Fibroblast of skin of right biceps (primary cell): Measurements from ENCODE around the gene QRICH2.
A peak's percentile ranks its signal among the peaks of the same experiment; 100 is the strongest.
"Not testable (repeated sequence)": the region's sequence is repeated elsewhere in the genome, so short reads cannot be mapped to it uniquely, and the experiment has no call there.

ENCODE experiments used
- DNase-seq: peaks from one replicate; pipeline ENCODE4 v3.0.0-alpha.2; 2013

QRICH2 gene

GRCh38 chr17:76246080-76247066, 61.7 kb downstream of the QRICH2 start:
- no peak for DNase-seq

DNA sequence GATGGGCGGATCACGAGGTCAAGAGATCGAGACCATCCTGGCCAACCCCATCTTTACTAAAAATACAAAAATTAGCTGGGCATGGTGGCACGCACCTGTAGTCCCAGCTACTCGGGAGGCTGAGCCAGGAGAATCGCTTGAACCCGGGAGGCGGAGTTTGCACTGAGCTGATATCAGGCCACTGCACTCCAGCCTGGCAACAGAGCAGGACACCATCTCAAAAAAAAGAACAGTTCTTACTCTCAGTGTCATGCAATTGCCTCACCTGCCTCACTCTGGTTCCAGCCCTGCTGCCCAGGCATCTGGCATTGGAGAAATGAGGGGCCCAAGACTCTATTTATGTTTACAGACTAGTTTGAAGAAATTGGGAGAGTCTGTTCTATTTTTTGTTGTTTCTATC, 63.4 kb downstream of the QRICH2 start:
- DNase-seq: not testable (repeated sequence)

DNA sequence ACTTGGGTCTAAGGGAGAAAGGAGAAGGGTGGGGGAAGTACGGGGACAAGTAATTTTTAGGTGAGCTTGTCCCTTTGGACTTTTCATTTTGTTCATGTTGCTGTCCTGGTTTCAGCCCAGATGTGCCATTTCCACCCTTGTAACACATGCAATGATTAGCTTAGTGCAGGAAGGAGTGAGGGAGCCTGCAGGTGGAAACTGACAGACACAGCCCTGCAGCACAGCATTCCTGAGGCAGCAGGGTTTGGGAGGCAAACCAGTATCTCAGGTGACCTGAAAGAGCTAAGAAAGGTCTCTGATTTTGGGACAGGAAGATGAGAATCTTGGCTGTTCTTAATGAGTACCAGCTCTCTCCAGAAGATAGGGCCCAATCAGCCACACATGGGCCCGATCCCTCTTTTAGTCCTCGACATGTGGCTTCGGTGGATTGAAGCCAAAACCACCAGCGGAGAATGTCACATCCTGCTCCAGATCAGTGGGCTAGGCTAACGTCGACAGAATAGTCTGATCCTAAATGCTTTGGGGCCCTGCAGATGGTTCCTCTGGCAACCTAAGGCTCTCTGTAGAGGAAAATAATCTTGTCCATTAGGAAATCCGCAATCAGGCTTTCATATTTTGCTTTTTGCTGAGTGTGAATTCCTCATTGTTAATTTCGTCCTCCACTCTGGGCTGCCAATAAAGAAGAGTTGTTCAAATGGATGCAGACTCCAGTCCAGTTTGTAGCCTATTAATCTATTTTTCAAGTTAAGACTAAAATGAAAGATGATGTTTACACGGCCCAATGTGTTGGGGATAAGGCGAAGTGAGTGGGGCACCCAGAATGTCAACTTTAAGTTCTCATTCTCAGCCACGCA, 64.0 kb downstream of the QRICH2 start:
- peak; percentile 67 for DNase-seq

DNA sequence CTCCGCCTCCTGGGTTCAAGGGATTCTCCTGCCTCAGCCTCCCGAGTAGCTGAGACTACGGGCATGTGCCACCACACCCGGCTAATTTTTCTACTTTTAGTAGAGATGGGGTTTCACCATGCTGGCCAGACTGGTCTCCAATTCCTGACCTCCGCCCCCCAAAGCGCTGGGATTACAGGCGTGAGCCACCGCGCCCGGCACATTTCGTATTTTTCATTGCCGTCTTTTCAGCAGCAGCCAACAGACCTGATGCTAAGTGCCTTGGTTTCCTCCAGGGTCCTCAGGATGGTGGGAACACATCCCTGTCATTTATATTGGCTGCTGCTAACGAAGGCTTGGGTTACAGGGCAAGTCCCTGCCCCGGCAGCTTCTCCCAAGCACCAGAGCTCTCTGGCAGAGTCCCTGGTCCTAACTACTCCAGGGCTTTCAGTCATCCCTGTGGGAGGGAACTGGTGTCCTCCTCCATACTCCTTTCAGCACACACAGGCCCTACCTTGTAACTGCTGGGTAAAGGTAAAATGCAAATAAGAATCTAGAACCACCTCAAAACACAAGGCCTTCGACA, 66.3 kb downstream of the QRICH2 start:
- DNase-seq: no peak

DNA sequence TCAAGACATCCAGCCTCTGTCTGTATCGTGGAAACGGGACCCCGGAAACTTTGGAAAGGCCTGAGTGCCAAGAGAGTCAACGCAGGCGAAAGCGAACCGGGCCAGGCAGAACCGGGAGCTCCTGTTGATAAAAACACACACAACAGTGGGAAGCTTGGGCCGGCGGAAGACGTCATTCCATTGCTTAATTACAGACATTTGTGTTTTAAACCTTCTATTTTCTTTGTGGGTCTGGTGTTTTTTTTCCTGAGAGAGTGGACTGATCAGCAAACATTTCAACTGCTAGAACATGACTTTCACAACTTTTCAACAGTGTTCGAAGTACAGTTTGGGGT, 66.9 kb downstream of the QRICH2 start:
- DNase-seq: no peak

GRCh38 chr17:76240461-76241203, 67.4 kb downstream of the QRICH2 start, which contains the start of gene RNF157:
RNF157 (minus strand) TSS chr17:76240493; CDS start chr17:76240240, 253 bp downstream.
- DNase-seq: peak; percentile 40

GRCh38 chr17:76239538-76240274, 68.4 kb downstream of the QRICH2 start:
- no peak for DNase-seq

- no peak for DNase-seq
Measured at GRCh38 chr17:76238847-76239537, 69.1 kb downstream of the QRICH2 start.

DNA sequence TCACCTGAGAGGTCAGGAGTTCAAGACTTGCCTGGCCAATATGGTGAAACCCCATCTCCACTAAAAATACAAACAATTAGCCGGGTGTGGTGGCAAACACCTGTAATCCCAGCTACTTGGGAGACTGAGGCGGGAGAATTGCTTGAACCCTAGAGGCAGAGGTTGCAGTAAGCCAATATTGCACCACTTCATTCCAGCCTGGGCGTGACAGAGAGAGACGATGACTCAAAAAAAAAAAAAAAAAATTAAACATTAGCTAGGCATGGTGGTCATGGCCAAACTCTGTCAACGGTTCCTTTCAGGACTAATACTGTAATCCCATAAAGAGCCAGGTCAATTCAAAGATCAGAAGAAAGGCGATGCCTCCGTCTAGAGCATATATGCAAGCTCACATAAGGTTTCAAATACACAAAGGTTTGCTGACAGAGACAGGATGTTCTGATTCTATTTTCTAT, 70.2 kb downstream of the QRICH2 start:
- DNase-seq: no peak

DNA sequence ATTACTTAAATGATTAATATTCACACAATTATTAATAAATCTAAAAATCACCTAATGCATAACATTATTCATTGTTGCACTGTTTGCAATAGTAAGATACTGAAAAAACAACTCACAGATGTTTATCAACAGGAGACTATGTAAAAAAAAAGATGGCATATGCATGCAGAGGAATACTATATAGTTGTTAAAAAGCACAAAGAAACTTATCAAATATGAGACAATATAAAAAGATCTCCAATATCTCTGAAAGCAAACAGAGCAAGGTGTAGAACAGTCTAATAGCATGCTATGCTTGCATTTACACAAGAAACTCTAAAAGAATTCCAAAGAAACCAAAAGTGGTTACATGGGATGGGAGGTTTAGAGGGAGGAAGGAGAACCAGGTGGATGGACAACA, 71.5 kb downstream of the QRICH2 start:
- DNase-seq: no peak

- no peak for DNase-seq
Measured at GRCh38 chr17:76235883-76236282, 72.2 kb downstream of the QRICH2 start.

DNA sequence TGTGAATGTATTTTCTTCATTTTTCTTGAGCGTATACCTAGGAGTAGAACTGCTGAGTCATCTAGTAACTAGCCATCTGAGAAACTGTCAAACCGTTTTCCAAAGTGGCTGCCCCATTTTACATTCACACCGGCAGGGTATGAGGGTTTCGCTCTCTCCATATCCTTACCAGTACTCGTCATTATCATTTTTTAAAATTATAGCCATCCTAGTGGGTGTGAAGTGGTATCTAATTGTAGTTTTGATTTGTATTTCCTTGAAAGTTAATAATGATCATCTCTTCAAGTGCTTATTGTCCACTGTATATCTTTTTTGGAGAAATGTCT, 73.8 kb downstream of the QRICH2 start:
- DNase-seq: peak; percentile 26

GRCh38 chr17:76233588-76234353, 74.3 kb downstream of the QRICH2 start:
- no peak for DNase-seq

GRCh38 chr17:76232342-76232741, 75.7 kb downstream of the QRICH2 start:
- DNase-seq: peak; percentile 89

GRCh38 chr17:76226749-76227148, 81.3 kb downstream of the QRICH2 start:
- DNase-seq: not testable (repeated sequence)

DNA sequence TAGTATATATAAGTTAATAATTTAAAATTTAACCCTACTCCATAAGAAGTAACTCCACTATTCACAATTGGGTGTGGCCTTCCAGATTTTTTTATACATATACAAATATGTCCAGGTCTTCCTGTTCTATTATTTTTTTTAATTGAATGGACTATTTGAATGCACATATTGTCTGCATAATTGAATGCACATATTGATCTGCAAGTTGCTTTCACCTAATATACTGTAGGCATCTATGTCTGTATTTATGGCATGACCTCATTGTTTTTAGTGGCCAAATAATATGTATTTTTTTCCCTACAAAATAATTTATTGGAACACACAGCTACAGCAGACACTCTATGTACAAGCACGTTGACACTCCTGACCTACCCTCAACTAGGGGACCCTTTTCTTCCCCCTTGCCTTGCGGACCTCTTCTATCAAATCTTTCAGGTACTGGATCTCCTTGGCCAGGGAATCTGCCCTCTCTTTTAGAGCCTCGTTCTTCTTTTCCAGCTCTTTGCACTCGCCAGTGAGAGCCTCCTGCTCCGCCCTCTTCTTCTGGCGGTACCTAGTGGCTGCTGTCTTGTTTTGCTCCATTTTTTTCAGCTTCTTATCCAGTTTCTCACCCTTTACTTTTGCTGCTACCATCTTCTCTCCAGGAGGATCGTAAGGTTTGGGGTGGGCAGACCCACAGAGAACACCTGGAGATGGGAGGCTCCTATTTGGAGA, 82.5 kb downstream of the QRICH2 start:
- not testable (repeated sequence) for DNase-seq
